Ammon's horn (tissue), 1 donor: ENCODE results near the gene CHRNA9.

Source experiments
- DNase-seq: peaks from one replicate; pipeline ENCODE4 v3.0.0-alpha.2; 2016; ENCODE audit warnings: low spot score

The CHRNA9 gene

DNA sequence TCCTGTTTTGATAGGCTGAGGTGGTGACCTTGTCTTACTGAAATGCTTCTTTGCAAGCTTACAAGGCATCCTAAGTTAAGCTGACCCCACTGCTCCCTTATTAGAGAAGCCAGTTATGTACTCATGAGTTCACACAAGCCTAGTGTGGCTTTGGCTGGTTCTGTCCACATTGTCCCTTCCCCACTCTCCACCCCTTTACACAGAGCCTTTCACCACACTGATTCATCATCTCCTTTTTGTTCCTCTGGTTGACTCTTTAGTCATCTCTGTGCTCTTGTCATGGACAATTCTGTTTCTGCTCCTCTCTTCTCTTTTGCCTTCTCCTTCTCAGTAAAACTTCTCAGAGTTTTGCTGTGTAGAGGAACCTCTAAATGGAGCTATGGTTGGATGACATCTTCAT, 4.9 kb downstream of the CHRNA9 start:
- DNase-seq, result no peak

DNA sequence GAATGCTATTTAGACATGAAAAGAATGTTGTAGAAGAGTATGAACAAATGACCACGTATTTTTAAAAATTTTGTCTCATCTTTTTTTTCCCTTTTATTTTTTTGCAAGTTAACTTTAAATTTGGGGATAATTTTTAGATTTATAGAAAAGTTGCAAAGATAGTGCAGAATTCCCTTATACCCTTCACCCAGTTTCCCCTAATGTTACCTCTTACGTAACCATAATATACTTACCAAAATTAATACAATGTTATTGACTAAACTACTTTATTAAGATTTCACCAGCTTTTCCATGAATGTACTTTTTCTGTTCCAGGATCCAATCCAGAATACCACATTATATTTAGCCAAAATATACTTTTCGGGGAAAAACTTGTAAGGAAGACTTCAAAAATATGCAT, 12.3 kb downstream of the CHRNA9 start:
- DNase-seq, result no peak

DNA sequence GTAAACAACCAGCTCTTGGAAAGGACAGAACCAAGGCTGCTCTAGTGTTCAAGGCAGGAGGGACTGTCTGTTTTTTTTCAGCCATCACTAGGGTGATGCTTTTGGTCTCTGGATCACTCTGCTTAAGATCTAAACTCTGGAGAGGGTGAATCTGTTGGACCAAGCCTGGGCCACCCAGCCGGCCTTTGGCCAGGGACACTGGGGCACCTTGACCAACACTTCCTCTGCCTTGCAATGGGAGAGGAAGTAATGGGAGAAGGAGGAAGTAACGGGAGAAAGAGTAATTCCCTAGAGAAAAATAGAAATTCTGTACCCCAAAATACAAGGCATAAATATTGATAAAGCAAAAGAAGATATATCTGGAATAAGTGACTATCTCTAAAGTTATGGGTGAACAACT, 12.9 kb downstream of the CHRNA9 start:
- DNase-seq, result no peak

DNA sequence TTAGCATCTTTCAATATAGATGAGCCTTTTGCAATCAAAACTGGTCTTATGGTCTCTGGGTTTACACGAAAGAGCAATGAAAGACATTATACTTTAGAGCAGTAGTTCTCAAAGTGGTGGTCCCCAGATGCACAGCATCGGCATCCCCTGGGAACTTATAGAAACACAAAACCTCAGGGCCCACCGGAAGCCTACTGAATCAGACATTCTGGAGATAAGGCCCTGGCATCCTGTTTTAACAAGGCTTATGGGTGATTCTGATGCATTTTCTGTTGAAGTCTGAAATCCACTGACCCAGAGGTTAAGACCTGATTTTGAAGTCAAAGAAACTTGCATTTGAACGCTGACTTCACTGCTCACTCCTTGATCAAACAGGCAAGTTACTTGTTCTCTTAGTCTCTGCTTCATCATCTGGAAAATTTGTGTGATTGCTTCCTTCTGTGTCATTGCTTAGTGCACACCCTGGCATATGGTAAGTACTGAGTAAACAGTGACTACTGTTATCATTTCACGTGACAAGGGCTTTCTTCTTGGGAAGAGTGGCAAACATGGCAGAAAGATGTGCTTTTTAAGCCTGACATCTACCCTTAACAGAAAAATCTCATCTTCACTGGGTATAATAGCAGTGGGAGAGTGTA, 14.5 kb downstream of the CHRNA9 start:
- DNase-seq, result no peak

DNA sequence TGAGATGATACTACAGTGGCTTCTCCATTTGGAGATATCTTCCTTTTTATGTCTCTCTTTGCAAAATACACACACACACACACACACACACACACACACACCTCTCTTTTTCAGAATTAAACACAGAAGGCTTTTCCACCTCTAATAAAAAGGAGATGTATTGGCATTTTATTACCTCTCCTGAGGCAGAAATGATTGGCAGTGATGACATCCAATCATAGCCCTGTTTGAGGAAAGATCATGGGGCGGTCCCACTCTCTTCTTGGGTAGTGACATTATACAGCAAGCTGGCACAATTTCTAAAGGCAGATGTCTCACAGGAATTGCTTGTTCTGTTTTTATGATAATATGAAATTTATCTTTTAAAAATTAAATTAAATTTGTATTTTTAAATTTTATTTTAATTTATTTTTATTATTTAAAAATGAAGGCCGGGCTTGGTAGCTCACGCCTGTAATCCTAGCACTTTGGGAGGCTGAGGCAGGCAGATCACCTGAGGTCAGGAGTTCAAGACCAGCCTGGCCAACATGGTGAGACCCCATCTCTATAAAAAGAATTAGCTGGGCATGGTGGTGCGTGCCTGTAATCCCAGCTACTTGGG, 15.6 kb downstream of the CHRNA9 start:
- DNase-seq, result no peak

DNA sequence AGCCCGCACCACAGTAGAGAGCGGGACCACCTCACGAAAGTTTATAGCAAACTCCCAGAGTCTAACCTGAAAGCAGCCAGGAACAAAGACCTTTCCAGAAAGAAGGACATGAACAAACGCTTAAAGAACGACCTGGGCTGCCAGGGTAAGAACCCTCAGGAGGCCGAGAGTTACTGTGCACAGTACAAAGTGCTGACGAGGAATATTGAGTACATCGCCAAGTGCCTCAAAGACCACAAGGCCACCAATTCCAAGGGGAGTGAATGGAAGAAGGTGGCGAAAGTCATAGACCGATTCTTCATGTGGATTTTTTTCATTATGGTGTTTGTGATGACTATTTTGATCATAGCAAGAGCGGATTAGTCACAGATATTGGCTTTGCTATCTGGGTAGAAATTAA, 19.0 kb downstream of the CHRNA9 start:
- no peak for DNase-seq

DNA sequence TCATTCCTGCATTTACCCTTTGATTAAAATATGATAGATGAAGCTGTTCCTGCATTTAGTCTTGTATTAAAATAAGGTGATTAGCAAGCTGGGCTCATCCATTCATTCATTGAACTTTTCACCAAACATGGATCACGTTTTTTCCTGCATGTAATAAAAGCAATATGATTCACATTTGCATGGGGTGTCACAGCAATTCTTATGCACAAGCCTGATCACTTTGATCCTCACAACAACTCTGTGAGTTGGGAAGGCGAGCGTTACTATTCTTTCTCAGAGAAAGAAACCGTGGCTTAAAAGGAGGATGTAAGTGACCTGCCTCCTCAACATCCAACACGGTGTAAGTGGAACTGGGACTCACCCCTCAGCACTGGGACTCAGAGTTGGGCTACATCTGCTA, 20.0 kb downstream of the CHRNA9 start:
- DNase-seq, result no peak

DNA sequence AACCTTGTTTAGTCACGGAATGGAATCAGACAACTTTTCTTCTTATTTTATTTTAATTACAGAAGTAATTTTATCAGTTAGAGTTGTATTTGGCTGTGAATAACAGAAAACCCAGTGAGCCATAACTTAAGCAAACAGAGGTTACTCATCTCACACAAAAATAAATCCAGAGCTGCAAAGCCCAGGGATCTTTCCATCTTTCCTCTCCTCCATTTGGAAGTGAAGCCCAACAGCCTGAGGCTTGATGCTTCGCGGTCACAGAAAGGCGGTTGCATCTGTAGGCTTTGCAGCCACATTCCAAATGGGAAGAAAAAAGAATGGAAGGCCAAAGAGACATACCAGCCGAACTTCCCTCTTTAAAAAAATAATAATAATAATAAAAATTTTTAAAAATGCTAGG, 22.6 kb downstream of the CHRNA9 start:
- no peak for DNase-seq

DNA sequence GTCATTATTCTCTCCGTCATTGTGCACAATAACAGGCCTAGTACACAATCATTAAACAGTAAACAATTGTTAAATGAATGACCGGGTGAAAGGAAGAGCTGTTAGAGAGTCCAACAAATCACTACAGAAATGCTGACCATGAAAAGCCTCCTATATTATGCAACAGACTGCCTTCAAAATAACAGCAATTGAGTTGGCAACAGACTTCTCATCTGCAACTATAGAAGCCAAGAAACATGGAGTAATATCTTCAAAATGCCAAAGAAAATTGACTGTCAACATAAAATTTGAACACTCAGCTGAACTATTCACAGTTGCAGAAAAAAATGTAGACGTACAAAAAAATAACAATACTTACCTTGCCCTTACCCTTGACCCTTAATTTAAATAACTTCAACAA, 26.2 kb downstream of the CHRNA9 start:
- no peak for DNase-seq

DNA sequence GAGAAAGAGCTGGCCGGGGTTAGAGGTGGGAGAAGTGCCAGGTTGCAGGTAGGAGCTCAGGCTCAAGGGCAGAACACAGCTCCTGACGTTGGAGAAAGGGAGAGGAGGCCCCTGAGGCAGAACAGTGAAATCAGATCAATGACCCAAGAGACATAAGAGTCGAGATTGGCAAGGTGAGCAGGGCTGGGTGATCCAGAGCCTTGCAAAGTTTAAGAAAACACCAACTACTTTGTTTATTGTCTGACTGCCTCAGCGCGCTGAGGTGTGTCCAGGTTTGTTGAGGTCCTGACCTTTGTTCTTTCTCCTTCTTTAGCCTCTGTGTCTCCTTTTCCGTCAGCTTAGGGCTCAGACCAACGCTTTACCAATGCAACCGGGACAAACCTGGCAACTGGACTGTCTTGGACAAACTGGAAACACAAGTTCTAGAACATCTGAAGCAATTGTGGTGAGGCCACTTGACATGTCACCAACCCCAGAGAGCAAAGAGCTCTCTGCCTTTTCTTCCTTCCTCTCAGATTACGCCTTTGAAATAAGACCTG, 28.3 kb downstream of the CHRNA9 start:
- no peak for DNase-seq

DNA sequence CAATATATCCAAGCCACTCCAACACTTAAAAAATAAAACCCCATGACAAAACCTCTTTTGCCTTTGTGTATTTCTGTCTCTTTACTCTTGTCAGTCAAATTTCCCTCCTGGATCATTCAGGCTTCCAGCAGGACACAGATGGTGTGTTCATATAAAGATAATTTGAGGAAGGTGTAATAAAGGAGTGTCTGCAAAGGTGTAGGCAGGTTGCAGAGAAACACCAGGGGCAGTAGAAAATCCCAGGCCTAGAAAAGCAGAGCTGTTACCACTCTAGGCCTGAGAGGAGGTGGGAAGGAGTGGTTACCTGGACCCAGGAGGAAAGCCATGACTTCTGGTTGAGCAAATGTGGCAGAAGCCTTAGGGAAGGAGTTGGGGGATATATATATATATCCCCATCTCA, 28.8 kb downstream of the CHRNA9 start:
- no peak for DNase-seq

DNA sequence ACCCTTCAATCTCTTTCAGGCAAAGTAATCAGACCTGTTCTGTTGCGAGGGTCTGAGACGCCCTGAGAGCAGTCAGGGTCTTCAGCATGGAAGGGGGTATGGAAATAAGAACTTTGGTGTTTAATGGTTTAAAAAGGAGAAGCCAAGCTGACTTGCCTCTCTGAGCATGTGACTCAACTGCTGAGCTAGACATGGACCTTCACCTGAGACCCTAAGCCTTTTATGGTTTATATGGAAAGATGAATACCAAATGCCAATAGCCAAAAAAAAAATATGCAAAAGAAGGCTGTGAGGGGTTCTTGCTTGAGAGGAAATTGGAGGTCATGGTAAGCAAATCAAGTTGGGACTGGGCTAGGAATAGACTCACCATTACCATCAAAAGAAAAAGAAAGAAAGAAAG, 30.6 kb downstream of the CHRNA9 start:
- DNase-seq, result no peak

DNA sequence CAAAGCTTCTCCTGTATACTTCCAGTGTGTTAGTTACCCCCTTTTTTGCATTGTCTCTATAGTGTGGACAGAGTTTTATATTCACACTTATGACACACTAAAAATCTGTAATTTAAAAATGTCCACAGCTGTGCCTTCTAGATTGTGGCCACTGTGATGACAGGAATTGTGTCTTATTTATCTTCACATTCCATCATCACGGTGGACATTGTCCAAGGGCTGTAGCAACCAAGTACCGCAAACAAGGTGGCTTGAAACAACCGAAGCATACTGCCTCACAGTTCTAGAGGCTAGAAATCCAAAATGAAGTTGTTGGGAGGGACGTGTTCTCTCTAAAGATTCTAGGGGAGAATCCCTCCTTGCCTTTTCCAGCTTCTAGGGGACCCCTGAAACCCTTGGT, 32.3 kb downstream of the CHRNA9 start:
- no peak for DNase-seq

DNA sequence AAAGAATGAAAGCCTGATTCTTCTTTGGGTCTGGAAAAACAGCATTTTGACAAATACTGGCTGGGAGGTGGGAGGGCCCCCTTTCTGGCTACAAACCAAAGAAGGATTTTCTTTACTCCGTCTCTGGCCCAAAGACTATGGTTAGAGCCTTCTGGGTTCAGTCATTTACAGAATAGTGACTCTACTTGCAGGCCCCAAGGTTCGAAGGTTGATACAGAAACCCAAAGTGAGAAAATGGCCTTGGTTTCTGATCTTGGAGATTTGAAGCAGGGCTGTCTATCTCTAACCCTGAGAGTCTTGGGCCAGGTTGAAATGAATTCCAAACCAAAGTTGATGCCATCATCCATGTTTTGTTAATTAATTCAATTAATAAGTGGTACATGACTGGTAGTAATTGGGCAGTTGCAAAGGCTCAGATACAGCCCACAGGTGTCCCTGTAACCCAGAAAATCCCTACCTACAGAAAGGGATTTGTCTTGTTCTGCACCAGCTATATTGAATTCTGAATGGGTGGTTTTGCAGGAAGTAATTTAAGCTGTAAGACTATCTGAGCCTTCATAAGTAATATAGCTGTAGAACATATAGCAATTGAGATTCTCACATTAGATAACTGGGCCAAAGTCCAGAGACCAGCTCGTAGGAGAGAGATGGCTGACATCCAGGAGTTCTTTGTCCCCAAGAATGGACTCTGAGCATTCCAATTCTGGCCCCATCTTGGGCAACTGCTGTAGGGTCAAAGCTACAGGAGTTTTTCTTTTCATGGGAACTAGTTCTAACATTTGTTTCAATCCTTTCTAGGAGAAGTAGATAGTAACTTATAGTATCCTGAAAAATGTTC, 34.5 kb downstream of the CHRNA9 start:
- DNase-seq, result no peak

DNA sequence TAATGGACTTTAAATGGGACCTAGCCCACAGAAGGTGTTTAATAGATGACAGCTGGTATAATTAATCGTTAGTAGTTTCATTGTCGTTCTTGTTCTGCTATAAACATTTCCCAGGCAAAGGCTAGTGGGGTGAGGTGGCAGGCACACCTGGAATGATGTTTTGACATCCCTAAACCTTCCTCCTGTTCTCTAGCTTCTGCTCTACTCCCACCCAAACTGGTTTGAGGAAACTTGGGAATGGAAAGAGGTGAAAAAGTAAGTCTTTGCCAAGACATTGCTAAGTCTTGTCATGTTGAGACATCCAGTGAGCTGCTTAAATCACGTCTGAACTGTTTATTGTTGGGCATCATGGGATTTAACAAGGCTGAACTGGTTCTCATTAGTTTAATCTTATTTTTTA, 37.5 kb downstream of the CHRNA9 start:
- DNase-seq, result no peak

DNA sequence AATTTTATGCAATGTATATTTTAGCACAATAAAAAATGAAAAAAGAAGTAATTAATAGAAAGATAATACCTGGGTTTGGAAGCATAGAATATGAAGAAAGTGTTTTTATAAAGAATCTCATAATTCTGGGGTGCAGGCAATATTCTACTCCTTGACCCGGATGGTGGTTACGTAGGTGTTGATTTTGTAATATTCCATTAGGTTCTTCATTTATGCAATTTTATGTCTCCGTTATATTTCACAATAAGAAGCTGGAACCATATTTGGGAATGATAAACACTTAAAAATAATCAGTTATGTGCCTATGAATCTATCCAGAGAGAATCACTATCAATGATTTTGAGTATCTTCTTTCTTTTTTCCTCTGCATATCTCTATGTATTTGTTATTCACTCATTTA, 38.5 kb downstream of the CHRNA9 start:
- no peak for DNase-seq

DNA sequence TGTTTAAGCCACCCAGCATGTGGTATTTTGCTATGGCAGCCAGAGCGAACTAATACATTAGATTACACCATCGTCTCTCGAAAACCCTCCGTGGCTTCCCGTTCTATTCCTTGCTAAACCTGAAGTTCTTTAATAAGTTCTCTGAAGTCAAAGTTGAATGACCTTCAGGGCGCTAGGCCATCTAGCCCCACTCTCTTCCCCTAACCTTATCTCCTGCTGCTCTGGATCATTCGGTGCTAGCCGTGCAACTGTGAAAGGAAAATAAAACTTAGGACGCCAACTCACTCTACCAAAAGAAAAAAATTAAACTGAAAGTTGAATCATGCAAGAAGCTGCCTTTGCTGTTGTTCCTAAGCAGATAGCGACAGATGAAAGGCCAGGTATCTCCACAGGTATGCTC, 40.0 kb downstream of the CHRNA9 start:
- no peak for DNase-seq

DNA sequence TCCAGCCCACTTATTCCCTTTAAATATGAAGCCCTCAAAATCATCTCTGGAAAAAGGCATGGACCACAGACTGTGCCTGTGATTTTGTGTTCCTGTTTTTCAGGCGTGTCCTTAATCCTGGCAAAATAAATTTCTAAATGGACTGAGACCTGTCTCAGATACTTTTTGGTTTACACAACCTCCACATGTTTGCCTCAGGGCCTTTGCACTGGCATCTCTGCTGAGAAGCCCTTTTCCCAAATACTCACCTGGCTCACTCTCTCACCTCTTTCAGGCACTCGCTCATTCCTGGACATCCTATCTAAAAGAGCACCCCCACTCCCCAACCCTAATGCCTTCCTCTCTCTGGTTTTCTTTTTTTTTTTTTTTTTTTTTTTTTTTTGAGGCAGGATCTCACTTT, 40.5 kb downstream of the CHRNA9 start:
- DNase-seq, result no peak

DNA sequence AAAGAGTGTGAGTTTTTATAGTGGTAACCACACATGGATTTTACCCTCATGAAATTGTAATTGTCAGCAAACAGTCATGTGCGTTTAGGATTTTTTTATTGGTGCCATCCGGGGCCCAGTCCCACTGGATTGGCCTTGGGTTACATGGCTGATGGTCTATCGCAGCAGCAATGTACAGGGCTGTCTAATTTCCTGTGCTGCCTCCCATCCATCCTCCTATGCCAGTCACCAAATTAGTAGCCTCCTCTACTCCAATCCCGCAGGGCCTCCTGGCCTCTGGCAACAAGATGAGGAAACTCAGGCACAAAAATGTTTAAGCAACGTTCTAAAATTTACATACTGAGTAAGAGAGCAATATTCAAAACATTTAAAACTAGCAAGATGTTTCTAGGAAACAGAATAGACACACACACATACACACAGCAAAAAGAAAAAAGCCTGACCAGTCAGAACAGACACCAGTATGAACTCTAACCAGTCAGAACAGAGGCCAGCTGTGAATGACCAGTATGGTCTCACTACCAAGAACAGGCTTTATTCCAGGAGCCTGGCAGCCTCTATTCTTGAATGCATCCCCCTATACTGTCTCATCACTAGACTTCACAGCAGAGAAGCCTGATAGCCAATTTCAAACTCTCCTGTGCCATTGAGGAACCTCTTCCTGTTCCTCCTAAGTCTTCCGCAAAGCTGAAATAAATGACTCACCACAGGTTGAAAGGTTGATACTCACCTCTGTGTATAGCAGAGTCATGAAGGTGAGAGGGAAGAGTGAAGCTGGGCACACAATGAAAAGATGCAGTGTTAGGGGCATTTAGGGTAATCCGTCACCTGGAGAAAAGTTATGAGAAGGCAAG, 42.6 kb downstream of the CHRNA9 start:
- no peak for DNase-seq

DNA sequence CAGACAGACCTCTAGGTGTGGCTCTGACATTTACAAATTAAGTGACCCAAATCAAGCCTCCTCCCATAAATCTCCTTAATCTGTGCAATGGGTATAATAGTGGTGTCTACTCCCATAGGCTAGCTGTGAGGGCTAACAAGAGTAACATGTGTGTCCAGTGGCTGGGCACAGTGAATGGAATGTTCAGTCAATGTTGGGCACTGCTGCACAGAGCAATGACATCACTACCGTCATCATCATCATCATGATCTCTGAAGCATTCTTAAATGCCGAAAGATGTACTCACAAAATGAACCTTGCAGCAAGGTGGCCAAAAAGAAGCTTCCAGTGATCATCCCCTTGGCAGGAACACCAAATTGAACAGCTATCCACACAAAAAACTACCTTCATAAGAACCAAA, 43.5 kb downstream of the CHRNA9 start:
- no peak for DNase-seq

DNA sequence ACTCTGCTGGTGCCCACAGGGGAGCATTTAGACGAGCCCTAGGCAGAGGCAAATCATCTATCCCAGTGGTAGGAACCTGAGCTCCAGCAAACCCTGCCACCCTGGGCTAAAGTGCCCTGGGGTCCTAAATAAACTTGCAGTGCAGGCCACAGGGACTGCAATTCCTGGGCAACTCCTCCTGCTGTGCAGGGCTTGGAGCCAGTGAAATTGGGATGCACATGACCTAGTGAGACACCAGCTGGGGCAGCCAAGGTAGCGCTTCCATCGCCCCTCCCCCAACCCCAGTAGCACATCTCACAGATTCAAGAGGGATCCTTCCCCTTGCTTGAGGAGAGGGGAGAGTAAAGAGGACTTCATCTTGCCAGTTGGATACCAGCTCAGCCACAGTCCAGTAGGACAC, 44.1 kb downstream of the CHRNA9 start:
- no peak for DNase-seq

DNA sequence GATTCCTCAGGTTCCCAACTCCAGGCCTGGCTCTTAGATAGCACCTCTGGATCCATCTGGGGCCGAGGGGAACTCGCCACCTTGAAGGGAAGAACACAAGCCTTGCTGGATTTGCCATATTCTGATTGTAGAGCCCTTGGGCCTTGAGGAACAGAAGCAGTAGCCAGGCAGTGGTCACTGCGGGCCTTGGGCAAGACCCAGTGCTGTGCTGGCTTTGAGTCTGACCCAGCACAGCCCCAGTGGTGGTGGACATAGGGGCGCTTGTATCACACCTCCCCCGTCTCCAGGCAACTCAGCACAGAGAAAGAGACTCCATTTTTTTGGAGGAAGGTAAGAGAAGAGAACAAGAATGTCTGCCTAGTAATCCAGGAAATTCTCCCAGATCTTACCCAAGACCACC, 45.5 kb downstream of the CHRNA9 start:
- DNase-seq, result no peak
